Measurements from ENCODE around the gene TBC1D14.

DNA sequence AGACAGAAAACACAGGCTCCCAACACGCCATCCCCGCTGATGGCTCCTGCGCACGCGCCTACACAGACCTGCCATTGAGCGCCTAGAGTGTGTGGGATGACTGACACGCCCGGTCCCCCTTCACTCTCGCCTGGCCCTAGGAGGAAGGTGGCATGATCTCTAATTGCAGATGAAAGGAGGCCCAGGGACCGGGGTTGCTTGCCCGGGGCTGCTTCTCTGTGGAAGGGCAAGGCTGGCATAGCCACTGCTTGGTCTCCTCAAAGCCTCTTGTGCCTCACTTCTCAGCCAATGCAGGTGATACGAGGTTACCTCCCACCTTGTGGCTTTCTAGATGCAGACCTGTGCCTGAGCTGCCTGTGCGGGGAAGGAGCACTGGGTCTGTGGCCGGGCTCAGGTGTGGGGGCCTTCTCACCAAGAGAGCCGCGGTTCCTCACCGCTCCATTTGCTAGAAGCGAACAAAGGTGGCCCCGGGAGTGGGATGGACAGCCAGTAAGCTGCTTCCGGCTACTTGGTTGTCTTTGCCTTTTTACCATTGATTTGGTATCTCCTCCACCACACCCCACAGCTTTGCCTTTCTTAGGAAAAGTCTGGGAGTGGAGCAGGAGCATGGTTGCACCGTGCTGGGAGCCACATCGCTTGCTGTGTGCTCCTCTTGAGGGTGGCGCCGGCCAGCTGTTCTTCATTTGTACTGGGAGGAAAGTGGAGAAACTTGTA, 47.0 kb downstream of the TBC1D14 start:
- TF ChIP-seq POLR2A (IDR thresholded peaks at IDR 0.05; ENCODE audit: low read depth, low read length) = no peak
- no peak for TF ChIP-seq POLR2AphosphoS5 (IDR thresholded peaks at IDR 0.05; ENCODE audit: low read depth, low read length)
- no peak for TF ChIP-seq TAF1 (IDR thresholded peaks at IDR 0.05; ENCODE audit: low read depth, low read length)
- TF ChIP-seq PAX5 (IDR thresholded peaks at IDR 0.05; ENCODE audit: insufficient read depth, low read length, severe bottlenecking) = no peak
- no peak for TF ChIP-seq POU2F2 (IDR thresholded peaks at IDR 0.05; ENCODE audit: low read depth, low read length)
- TF ChIP-seq SPI1 (IDR thresholded peaks at IDR 0.05; ENCODE audit: low read depth, low read length) = no peak

All from GM12891 (cell line).